Measurements from ENCODE around the gene LDLRAD3. TPM values are rescaled to one million over a fixed set of nuclear protein-coding genes. Genes with fewer than 3 reads are reported as not detected.

LDLRAD3 gene
- total RNA-seq, 1 donor from 2014 or later, result 7.7 TPM

- no peak for TF ChIP-seq CTCF (IDR thresholded peaks at IDR 0.05)
- Histone ChIP-seq H3K27ac (no peak overlapping the region), H3K36me3 (no peaks in the 10 kb centered on the region), H3K9me3 (no peaks in the 10 kb centered on the region), H3K4me3 (no peak overlapping the region), H3K27me3 (ENCODE audit: low read depth) (no peaks in the 10 kb centered on the region), H3K4me1 (no peaks in the 10 kb centered on the region)
- intact Hi-C loops (cut with DNase I), result no loop called here
- ATAC-seq (no peak), DNase-seq (no peak)
These were observed 62.7 kb downstream of the LDLRAD3 start for GRCh38 chr11:36006556-36006955.

GRCh38 chr11:36007127-36007655 is 63.3 kb downstream of the LDLRAD3 start:
- Histone ChIP-seq H3K27ac (no peak overlapping the region), H3K4me1 (no peaks in the 10 kb centered on the region), H3K27me3 (ENCODE audit: low read depth) (no peaks in the 10 kb centered on the region), H3K4me3 (no peak overlapping the region), H3K9me3 (no peaks in the 10 kb centered on the region), H3K36me3 (no peaks in the 10 kb centered on the region)
- no peak for ATAC-seq
- intact Hi-C loops (cut with DNase I), result no loop called here
- TF ChIP-seq CTCF (IDR thresholded peaks at IDR 0.05), result no peak
- DNase-seq, result no peak

GRCh38 chr11:36008584-36008983 is 64.7 kb downstream of the LDLRAD3 start:
- intact Hi-C loops (cut with DNase I), result no loop called here
- no peak for TF ChIP-seq CTCF (IDR thresholded peaks at IDR 0.05)
- no peak for ATAC-seq
- no peak overlapping the region for H3K27ac ChIP-seq
- H3K27me3 ChIP-seq (ENCODE audit: low read depth), result no peaks in the 10 kb centered on the region
- no peak for DNase-seq
- H3K36me3 ChIP-seq, result no peaks in the 10 kb centered on the region
- no peaks in the 10 kb centered on the region for H3K4me1 ChIP-seq
- H3K4me3 ChIP-seq, result no peak overlapping the region
- H3K9me3 ChIP-seq, result no peaks in the 10 kb centered on the region

- intact Hi-C loops (cut with DNase I), result no loop called here
- Histone ChIP-seq H3K27me3 (ENCODE audit: low read depth) (no peaks in the 10 kb centered on the region), H3K36me3 (no peaks in the 10 kb centered on the region), H3K4me1 (peaks cover 4% of the 10 kb centered on the region), H3K9me3 (no peaks in the 10 kb centered on the region), H3K27ac (no peak overlapping the region), H3K4me3 (no peak overlapping the region)
- no peak for TF ChIP-seq CTCF (IDR thresholded peaks at IDR 0.05)
- DNase-seq, result no peak
- ATAC-seq, result no peak
These were observed 65.6 kb downstream of the LDLRAD3 start for GRCh38 chr11:36009473-36009872.

GRCh38 chr11:36010010-36010740 is 66.3 kb downstream of the LDLRAD3 start:
- H3K4me3 ChIP-seq, result no peak overlapping the region
- H3K4me1 ChIP-seq, result peaks cover 5% of the 10 kb centered on the region
- intact Hi-C loops (cut with DNase I), result no loop called here
- no peaks in the 10 kb centered on the region for H3K27me3 ChIP-seq (ENCODE audit: low read depth)
- DNase-seq (no peak), ATAC-seq (no peak)
- no peak for TF ChIP-seq CTCF (IDR thresholded peaks at IDR 0.05)
- H3K27ac ChIP-seq, result no peak overlapping the region
- H3K9me3 ChIP-seq, result no peaks in the 10 kb centered on the region
- H3K36me3 ChIP-seq, result no peaks in the 10 kb centered on the region

Measured in lower lobe of right lung (tissue), 2 donors.